HG03354 (cell line): ENCODE results near the gene MED12L.

Experiments
- ATAC-seq: cut with Tn5 transposase; IDR thresholded peaks from one replicate; pipeline ENCODE4 v1.9.1; 2021; ENCODE audit warnings: mild to moderate bottlenecking; ENCODE audit not compliant: unreplicated experiment, poor library complexity, severe bottlenecking

The MED12L gene

DNA sequence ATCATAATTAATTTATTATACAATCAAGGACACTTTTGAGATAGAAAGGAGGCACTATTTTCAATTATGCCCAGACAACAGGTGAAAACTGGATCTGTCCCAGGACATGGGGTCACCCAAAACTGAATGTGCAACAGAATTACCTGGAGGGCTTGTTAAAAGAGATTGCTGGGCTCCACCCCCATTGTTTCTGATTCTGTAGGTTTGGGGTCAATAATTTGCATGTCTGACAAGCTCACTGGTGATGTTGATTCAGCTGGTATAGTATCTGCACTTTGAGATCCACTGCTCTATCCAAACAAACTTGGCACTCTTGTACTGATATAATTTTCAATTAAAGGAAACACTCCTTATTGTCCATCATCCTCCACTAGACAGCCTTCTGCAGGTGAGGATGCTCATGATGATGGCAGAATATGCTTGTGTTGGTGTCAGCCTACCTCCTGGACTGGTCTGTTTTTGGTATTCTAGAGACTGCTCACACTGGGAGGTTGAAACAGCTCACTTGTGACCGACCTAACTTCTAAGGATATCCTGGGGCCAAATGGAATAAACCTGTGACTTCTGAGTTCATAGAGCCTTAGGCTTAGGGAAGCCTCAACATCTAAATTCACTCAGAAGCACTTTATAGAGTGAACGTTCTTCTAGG lies 190.7 kb downstream of the MED12L start:
- peak; percentile 59 for ATAC-seq

DNA sequence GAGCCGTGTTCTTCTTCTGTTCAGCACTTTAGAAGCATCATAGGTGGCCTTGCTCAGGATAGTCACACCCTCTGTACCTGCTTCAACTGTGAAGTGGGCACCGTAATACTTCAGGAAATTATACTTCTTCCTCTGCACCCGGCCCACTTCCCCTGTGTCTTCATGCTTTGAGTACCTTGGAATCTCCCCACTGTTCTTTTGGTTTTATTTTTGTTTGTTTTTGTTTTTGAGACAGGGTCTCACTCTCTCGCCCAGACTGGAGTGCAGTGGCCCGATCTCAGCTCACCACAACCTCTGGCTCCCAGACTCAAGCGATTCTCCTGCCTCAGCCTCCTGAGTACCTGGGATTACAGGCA lies 191.2 kb downstream of the MED12L start:
- peak; percentile 68 for ATAC-seq

DNA sequence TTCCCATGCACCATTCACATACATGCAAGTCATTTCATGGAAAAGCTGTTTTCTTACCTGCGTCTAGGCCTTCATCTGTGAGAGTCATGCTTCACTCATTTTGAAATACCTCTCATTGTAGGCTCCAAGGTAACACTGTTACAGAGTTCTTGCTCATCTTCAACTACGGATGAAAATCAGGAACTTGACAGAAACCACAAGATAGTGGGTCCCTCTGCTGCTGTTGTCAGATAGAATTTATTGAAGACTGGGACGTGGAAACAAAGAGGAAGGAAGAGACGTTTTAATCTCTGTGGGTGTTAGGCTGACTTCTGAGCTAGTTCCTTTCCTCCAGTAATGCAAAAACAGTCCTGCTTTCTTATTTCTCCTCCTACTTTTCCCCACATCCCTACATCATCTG lies 192.8 kb downstream of the MED12L start, which contains the start of gene P2RY14:
TSS of gene P2RY14 (minus strand) at position 313 of the 400 bp plus-strand sequence. CDS start 64,226 bp downstream, outside the sequence.
- no peak for ATAC-seq

DNA sequence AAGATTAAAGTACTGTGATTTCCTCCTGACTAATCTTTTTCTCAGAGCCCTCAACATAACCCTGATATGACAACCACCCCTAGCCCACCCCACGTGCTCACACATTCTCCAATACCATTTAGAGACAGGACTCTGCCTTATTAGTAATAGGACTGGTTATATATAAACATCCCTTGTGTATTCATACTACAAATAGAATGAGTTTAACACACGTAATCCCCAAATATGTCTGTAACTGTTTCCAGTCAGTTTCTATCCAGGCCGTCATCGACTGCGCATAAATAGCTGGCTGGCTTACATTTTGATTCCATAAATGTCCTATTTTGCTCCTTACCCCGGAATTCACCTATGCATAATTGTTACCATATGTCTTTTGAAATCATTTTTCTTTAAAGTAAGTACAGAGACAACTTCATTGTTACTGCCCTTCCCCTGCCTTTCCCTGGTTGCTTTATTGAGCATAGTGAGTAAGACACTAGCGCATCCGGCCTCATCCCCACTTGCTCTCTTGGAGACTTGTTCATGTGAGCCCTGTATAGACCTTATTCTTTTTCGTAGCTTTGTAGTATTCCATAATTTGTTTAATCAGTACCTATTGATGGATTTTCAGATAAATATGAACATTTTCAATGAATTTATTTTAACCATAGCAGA lies 196.3 kb downstream of the MED12L start:
- ATAC-seq: no peak

DNA sequence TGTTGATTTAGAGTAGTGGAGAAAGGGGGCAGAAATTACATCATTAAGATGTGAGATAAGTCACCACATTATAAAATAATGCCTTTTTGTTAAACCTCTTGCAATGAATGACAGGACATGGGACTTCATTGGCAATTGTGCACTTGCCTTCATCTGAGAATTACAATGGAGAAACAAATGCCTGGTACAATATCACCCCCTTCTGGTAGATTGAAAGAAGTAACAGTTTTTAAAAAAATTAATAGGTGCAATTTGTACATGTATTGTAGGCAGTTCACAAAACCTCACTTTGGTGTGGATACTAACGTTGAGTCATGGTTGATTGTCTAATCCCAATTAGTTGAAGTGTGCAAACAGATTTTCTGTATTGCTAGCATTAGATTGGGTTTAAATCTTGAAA lies 197.5 kb downstream of the MED12L start:
- ATAC-seq: no peak

DNA sequence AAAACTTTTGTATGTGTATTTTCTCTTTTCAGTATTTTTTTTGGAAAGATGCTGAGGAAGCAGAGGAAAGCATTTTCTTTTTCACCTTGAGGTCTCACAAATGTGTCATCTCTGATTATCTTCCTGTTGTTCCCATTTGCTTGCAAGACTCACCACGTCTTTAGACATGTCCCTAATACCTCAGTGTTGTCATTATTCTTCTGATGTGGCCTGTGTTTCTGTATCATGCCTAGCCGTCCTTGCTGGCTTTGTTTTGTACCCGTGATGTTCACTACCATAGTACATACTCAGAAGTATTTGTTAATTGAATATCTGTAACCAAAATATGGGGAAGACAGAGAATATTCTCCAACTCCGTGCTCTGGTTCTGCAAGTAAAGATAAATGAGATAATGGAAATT lies 197.9 kb downstream of the MED12L start:
- ATAC-seq: no peak

DNA sequence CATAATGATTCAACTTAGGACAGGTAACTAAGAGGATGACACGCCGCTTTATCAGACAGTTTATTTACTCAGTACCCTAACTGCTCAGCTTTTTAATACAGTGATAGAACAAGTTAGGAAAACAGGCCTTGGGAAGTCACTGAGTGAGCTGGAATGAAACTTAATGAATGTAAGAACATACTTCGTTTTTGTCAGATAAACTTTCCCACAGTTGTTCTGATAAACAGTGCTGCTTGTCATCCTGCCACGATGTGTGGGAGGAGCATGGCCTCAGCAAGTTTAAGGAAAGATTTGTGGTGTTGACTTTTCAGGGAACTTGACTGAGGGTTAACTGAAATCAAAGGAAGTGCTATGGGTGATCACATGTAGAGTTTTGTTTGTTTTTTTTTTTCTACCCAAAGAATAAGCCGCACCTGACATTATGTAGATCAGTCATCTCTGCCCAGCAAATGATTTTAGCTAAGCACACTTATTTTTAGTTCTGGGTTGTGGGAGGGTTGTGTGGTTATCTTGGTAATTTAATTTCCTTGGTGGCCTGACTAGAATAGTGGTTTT lies 198.5 kb downstream of the MED12L start:
- ATAC-seq: no peak

DNA sequence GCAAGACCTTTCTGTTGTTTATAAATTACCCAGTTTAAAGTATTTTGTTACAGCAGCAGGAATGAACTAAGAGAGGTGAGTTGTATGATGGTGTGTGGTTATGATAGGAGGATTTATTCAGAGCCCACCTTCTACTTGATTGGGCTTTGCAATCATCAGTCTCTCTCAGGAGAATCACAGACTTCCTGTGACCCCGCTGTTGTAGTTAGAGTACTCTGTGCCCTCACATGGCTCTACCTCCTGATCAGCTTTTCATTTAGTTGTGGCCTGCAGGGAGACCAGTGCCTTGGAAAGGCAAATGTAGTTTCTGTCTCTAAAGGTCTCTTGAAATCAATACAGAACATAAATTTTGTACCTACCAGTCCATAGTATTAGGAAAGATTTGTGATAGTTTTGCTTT lies 200.5 kb downstream of the MED12L start:
- ATAC-seq: no peak

DNA sequence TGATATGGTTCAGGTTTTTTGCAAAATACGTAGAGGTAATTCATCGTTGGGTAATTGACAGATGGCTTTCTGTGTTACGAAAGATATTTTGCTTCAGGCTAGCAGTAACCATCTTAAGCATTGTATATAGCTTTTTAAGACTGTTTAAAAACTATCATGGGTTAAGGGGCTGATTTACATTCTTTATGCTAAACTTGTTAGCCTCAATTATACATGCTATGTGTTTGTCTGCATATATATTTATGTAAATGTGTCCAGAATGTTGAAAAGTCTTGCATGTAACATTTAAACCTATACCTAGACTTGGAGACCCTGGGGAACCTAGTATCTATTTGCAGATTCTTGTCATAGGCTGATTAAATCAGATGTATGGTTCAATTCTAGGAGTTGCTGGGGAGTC lies 204.0 kb downstream of the MED12L start:
- no peak for ATAC-seq

DNA sequence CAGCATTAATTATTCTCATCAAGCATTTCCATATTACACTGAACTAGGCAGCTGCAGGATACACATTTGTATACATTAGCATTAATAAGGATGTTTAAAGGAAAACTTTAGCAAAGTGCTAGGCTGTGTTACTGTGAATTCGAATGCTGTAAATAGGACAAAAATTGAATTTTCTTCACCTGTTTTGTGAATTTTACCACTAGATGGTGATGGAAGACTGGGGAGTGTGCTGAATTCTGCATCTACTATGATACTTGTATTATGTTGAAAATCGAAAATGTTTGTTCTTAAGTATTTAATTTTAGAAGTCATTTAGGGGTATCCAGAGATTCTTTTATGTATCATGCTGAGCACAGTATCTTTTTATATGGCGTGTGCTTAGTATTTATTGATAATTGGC lies 205.2 kb downstream of the MED12L start:
- ATAC-seq: no peak

DNA sequence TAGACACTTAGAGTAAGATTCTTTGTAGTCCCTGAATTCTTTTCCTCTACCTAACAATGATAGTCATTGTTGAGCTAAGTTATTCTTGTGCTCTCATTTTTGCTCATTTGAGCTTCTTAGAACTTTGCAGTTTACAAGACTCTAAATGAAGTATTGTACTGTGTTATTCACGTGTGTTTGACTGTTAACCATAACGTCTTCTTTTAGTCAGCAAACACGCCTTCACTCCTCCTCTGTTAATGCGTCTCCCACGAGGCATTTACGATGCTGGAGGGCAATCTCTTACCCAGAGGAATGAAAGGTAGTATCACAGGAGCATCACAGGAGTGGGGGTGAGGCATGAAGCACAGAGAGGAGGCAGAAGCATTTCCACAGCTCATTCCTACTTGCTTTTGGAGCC lies 207.7 kb downstream of the MED12L start:
- no peak for ATAC-seq

DNA sequence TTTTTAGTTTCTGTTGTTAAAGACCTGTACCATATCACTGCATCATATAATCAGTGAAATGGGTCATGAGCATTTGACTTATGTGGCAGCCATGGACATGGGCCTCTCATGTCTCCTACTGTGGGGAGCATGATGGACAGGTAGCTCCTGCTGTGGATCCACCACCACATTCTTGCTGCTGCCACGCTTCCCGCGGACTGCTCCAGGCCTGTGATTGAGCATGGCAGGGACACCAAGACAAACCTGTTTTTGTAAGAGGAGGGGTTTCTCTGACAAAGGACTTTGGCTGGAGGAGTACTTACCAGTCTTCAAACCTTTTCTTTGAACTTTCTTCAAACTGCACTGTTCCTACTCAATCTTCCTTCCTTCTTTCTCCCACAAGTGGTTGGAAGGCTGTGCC lies 210.8 kb downstream of the MED12L start:
- no peak for ATAC-seq

DNA sequence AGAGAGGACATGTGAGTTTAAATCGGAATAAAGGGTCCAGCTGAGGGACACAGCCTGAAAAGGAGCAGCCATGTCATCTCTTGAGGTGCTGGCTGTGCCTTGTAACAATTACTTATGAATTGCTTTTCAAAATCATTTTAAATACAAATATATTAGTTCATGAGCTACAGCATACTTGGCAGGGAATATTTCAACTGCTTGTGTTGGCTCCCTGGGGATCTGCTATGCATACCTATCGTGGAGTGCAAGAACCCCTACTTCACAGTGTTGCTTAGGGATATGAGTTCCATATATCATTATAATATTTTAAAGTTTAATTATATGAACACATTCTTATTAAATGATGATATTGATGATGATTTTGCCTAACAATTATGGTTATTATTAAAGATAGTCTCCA lies 212.0 kb downstream of the MED12L start:
- ATAC-seq: no peak

DNA sequence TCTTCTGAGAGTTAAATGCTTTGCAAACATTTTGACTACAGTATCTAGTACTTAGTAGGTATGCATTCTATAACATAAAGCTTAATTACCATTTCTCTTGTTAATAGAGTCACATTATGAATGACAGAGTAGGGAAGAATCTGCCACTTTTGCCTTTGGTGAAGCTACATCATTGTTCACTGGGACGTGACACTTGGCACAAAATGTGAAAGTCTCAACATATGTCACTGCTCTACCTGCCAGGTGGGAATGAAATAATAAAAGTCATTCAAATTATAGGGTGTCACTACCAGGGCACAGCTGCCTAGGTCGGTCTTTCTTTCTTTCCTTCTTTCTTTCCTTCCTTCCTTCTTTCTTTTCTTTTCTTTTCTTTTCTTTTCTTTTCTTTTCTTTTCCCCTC lies 213.5 kb downstream of the MED12L start:
- no peak for ATAC-seq

DNA sequence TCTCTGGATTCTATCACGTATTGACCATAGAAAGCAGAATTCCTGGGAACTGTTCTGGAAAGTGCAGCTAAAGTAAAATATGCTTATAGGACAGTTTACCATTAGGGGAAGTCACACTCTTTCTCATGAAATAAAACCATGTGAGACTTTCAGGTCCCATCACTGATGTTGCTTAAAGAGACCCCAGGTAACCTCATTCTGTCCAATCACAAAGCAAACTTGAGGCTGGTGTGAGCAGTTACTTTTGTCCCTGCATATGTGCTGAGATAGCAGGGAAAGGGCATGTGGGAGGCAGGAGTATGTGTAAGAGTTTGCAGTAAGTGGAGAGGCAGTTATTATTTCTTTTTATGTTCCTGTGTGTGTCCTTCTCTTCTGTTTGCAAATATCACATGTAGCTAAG lies 215.1 kb downstream of the MED12L start:
- no peak for ATAC-seq

DNA sequence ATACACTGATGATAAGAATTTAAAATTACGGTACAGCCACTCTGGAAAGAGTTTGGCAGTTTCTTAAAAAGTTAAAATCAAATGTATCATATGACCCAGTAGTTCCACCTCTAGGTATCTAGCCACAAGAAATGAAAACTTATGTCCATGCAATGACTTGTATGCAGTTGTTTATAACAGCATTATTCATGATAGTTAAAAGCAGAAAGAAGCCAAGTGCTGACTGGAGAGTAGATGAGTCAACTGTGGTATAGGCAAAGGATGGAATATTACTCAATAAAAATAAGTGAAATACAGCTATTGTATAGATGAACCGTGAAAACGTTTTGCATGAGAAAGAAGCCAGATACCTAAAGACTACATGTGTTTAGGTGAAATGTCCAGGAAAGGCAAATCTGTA lies 216.3 kb downstream of the MED12L start:
- ATAC-seq: no peak

DNA sequence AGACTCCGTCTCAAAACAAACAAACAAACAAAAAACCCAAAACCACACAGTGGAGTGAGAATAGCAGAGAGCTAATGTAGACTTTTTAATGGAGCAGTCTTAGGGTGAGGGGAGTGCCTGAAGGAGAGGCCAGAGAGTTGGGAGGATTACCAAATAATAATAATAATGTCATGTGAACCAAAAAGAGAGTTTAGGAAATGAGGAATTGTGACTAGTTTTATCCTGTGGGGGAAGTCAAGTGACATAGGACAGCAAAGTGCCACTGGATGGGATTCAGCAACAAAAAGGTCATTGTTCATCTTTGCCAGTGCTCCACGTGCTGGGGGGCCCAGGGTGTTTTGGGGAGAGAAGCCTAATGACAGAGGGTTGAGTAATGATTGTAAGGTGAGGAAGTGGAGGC lies 218.3 kb downstream of the MED12L start:
- no peak for ATAC-seq

DNA sequence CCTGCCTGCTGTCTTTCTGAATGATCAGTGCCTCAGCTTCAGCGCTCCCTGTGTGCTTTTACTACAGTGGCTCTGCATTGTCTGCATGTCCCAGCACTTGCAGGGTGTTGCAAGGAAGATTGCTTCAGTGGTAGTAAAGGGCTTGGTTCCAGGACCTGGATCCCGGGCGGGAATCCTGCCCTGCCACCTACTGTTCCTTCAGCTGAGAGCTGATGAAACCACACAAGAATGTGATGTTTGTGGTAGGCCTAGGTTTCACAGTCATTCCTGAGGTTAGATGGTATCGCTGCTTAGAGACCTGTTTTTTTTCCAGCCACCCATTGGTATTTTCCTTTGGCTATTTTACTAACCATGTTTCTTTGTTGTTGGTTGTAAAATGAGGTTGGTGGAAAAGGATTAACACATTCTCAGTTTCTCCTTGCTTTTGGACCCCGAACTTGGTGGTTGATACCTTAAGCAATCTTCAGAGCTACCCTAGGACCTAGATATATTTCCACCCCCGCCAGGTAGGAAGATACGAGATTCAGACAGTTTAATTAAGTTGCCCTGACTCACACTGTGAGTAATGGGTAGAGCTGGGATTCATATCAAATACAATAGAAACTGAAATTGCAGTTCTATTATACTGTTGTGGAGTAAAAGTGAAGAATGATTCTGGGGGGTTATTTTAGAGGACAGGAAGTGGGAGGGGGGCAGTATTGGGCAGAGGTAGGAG lies 219.8 kb downstream of the MED12L start:
- ATAC-seq: no peak

DNA sequence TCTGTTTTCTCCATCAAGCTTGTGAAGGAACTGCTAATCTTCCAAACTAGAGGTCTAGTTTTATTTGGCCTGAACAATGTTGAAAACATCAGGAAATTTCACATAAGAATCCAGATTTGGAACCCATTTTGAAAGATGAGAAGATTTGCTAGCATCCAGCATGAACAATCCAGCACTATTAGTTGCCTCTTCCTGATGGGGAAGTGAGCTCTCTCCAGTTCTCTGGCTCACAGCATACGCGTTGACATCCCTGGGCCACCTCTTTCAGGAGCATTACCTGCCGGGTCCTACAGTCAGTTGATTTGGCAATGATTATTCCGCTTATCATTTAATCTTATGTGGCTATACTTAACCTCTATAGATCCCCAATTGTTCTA lies 220.3 kb downstream of the MED12L start:
- no peak for ATAC-seq

DNA sequence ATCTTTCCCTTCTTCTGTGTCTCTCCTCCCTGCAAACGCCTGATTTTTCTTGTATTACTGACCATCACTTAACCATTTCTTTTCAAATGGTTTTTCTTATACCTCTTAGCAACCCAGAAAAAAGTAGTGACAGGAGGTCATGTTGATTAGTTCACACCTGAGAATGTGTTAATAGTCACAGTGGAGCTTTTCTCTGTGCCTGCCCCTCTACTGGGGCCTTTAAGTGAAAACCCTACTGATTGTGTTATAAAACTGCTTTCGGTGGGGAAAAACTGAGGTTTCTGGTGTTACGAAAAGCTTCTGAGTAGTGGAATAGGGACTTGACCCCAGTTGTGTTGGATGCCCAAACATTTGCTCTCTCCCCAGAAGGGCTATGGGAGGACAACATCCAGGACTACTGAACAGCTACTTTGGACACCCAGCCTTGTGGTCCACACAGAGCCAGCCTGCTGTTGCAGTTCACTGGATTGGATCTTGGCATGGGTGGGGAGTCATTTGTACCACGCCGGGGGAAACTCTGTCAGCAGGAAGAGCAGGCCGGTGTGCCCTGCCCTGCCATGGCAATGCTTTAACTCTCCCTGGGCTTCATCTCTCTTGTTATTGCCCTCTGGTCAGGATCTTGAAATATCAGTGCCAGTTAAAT lies 220.8 kb downstream of the MED12L start:
- ATAC-seq: no peak
